Suprapubic skin (tissue), 4 donors: ENCODE measurements around the gene FAM151B.

ENCODE experiments used
- EP300 ChIP-seq: sonication (generic); formaldehyde crosslinking; IDR thresholded peaks from one replicate; pipeline ENCODE4 v1.6.1; 2017; ENCODE audit warnings: antibody characterized with exemption
- POLR2A ChIP-seq, 2 donors: fragments of 450-650 bp; IDR thresholded peaks; one replicate each; pipeline ENCODE4 v1.6.1; 2017; ENCODE audit warnings: antibody characterized with exemption in 2 of 2, mild to moderate bottlenecking in 2 of 2, moderate library complexity in 2 of 2
- POLR2AphosphoS5 ChIP-seq, 3 donors: sonication (generic); formaldehyde crosslinking; IDR thresholded peaks; one replicate each; pipeline ENCODE4 v1.6.1; 2017; ENCODE audit warnings: antibody characterized with exemption in 3 of 3
- TF ChIP-seq, protein P1 (sequence below), 2 donors: fragments of 200-600 bp in 1 of 2; fragments of 450-650 bp in 1 of 2; sonication (generic) in 1 of 2; IDR thresholded peaks; one replicate each; pipeline ENCODE4 v1.5.1; 2016 to 2019; ENCODE audit warnings: antibody characterized with exemption in 2 of 2, mild to moderate bottlenecking in 1 of 2, moderate library complexity in 1 of 2

DNA sequence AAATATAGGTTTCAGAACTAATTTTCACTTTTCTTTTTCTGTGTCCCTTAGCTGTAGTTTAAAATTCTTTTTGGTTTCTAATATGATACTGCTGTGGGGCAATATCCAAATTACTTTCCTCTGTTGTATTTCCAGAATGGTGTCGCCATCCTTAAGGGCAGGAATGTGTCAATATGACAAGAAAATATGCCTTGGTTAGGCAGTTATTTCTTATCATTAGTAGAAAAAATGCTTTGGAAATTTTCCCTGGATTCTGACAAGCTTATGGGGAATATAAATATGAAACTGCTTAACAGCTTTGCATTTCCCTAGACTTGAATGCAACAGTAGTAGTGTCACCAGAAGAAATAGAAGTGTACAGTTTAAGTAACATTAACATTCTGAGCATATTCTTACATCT is 52.8 kb downstream of the FAM151B start:
- TF ChIP-seq POLR2AphosphoS5 (IDR thresholded peaks at IDR 0.05) (no peak), POLR2A (IDR thresholded peaks at IDR 0.05) (no peak), EP300 (no peak)
- TF ChIP-seq, protein P1, sequence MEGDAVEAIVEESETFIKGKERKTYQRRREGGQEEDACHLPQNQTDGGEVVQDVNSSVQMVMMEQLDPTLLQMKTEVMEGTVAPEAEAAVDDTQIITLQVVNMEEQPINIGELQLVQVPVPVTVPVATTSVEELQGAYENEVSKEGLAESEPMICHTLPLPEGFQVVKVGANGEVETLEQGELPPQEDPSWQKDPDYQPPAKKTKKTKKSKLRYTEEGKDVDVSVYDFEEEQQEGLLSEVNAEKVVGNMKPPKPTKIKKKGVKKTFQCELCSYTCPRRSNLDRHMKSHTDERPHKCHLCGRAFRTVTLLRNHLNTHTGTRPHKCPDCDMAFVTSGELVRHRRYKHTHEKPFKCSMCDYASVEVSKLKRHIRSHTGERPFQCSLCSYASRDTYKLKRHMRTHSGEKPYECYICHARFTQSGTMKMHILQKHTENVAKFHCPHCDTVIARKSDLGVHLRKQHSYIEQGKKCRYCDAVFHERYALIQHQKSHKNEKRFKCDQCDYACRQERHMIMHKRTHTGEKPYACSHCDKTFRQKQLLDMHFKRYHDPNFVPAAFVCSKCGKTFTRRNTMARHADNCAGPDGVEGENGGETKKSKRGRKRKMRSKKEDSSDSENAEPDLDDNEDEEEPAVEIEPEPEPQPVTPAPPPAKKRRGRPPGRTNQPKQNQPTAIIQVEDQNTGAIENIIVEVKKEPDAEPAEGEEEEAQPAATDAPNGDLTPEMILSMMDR (IDR thresholded peaks at IDR 0.05) = no peak
